Stomach (tissue), 8 donors: Measurements from ENCODE around the gene AMDHD2. TPM values are rescaled to one million over a fixed set of nuclear protein-coding genes. Genes with fewer than 3 reads are reported as not detected.

ENCODE experiments used
- polyA plus RNA-seq, 3 donors: library from polyadenylated mRNA; stranded (reverse); fragments of 200-250 nt; gene quantifications; one replicate each; pipeline ENCODE4 v1.2.3, GENCODE V29; 2013
- small RNA-seq, 4 donors: library from RNA; depleted of rRNA; stranded (forward); fragments of <200 nt; gene quantifications; one replicate each; pipeline ENCODE3, GENCODE V24; 2016
- total RNA-seq, 5 donors: library from RNA; depleted of rRNA; stranded (reverse); fragments of >200 nt; gene quantifications; one replicate each; pipeline versions ENCODE4 v1.1.0 to v1.2.3, GENCODE V29; 2014 to 2016
- donor health status: healthy with polysubstance abuse.
- donor health status: Bipolar disorder and iron deficiency.
- donor health status: healthy.

AMDHD2 gene
- total and polyA plus RNA-seq, 8 donors: 13.4 to 76.8 (median 22.9) TPM

Small RNAs within 50 kb of the gene (small RNA-seq; reads per million reads assigned to genes)
- 0 reads per million in 4 donors for gene AC093525.1
- gene MIR3178: 0 to 0.15 (median 0) reads per million in 4 donors

Other genes starting within 250 kb of the AMDHD2 start
- 10 to 100 TPM in 1 of 5 donors, 1 to 10 TPM in 4; 3.8 to 39.3 (median 4.9) TPM for gene ABCA3, start 179.6 kb upstream of the AMDHD2 start, total RNA-seq
- gene ABCA3, start 179.6 kb upstream of the AMDHD2 start, polyA plus RNA-seq: 1 to 10 TPM in 2 of 3 donors, under 1 TPM in 1; 0.61 to 2.7 (median 2.4) TPM
- gene CCNF, start 90.9 kb upstream of the AMDHD2 start, total RNA-seq: 1 to 10 TPM; 1.3 to 7.8 (median 5.2) TPM
- 1 to 10 TPM in 2 of 3 donors, under 1 TPM in 1; 0.46 to 3.6 (median 1.9) TPM for gene CCNF, start 90.9 kb upstream of the AMDHD2 start, polyA plus RNA-seq
- gene TEDC2, start 60.3 kb upstream of the AMDHD2 start, total RNA-seq: 1 to 10 TPM in 3 of 5 donors, not detected in 2; 1.3 to 3.8 (median 3.6) TPM
- gene TEDC2, start 60.3 kb upstream of the AMDHD2 start, polyA plus RNA-seq: 1 to 10 TPM in 2 of 3 donors, not detected in 1; 1.5 to 2.7 TPM
- 1 to 10 TPM in 1 of 5 donors, not detected in 4; 1.8 TPM for gene NTN3, start 49.1 kb upstream of the AMDHD2 start, total RNA-seq
- not detected for gene NTN3, start 49.1 kb upstream of the AMDHD2 start, polyA plus RNA-seq
- gene TBC1D24, start 45.2 kb upstream of the AMDHD2 start, total RNA-seq: 10 to 100 TPM in 4 of 5 donors, 1 to 10 TPM in 1; 5.0 to 35.6 (median 18.7) TPM
- 1 to 10 TPM; 3.2 to 4.2 (median 3.4) TPM for gene TBC1D24, start 45.2 kb upstream of the AMDHD2 start, polyA plus RNA-seq
- gene ATP6V0C, start 6.4 kb upstream of the AMDHD2 start, total RNA-seq: 100 to 1,000 TPM in 2 of 5 donors, 10 to 100 TPM in 2, 1 to 10 TPM in 1; 8.1 to 169 (median 68.3) TPM
- gene ATP6V0C, start 6.4 kb upstream of the AMDHD2 start, polyA plus RNA-seq: 100 to 1,000 TPM in 1 of 3 donors, 10 to 100 TPM in 2; 49.8 to 113 (median 82.3) TPM
- gene CEMP1, start 11.0 kb downstream of the AMDHD2 start, total RNA-seq: under 1 TPM in 1 of 5 donors, not detected in 4; 0.58 TPM
- under 1 TPM in 2 of 3 donors, not detected in 1; 0.43 to 0.61 TPM for gene CEMP1, start 11.0 kb downstream of the AMDHD2 start, polyA plus RNA-seq
- gene PDPK1, start 17.6 kb downstream of the AMDHD2 start, total RNA-seq: 10 to 100 TPM; 18.7 to 86.9 (median 33.4) TPM
- gene PDPK1, start 17.6 kb downstream of the AMDHD2 start, polyA plus RNA-seq: 10 to 100 TPM in 1 of 3 donors, 1 to 10 TPM in 2; 7.0 to 18.3 (median 9.2) TPM
- 10 to 100 TPM in 4 of 5 donors, under 1 TPM in 1; 0.89 to 45.6 (median 27.2) TPM for gene KCTD5, start 162.2 kb downstream of the AMDHD2 start, total RNA-seq
- gene KCTD5, start 162.2 kb downstream of the AMDHD2 start, polyA plus RNA-seq: 10 to 100 TPM; 14.4 to 28.6 (median 14.7) TPM
- under 1 TPM in 1 of 5 donors, not detected in 4; 0.55 TPM for gene PRSS27, start 199.9 kb downstream of the AMDHD2 start, total RNA-seq
- gene PRSS27, start 199.9 kb downstream of the AMDHD2 start, polyA plus RNA-seq: 10 to 100 TPM in 1 of 3 donors, under 1 TPM in 2; 0.50 to 74.4 (median 0.76) TPM
- 1,000 to 10,000 TPM in 2 of 5 donors, 100 to 1,000 TPM in 3; 142 to 2,165 (median 929) TPM for gene SRRM2, start 232.3 kb downstream of the AMDHD2 start, total RNA-seq
- 100 to 1,000 TPM; 151 to 384 (median 321) TPM for gene SRRM2, start 232.3 kb downstream of the AMDHD2 start, polyA plus RNA-seq